Hematopoietic multipotent progenitor cell treated with erythropoietin and hydrocortisone succinate and interleukin-3 and kit ligand, for 8 days (in vitro differentiated cells): ENCODE measurements around the gene IL1RAPL1.

Source experiments
- DNase-seq: peaks from one replicate; pipeline ENCODE4 v3.0.0-alpha.2; 2015

IL1RAPL1 gene

GRCh38 chrX:29138003-29138402 is 550.8 kb downstream of the IL1RAPL1 start:
- no peak for DNase-seq

- no peak for DNase-seq
Observed at GRCh38 chrX:29143356-29143755, 556.1 kb downstream of the IL1RAPL1 start.

GRCh38 chrX:29143756-29144155 is 556.5 kb downstream of the IL1RAPL1 start:
- DNase-seq = no peak

GRCh38 chrX:29145316-29145715 is 558.1 kb downstream of the IL1RAPL1 start:
- no peak for DNase-seq

GRCh38 chrX:29148511-29148910 is 561.3 kb downstream of the IL1RAPL1 start:
- no peak for DNase-seq

- DNase-seq = no peak
Observed at GRCh38 chrX:29155286-29155685, 568.0 kb downstream of the IL1RAPL1 start.

- no peak for DNase-seq
Observed at GRCh38 chrX:29172880-29173279, 585.6 kb downstream of the IL1RAPL1 start.

GRCh38 chrX:29187264-29187663 is 600.0 kb downstream of the IL1RAPL1 start:
- no peak for DNase-seq

- DNase-seq = no peak
Observed at GRCh38 chrX:29196501-29196900, 609.3 kb downstream of the IL1RAPL1 start.

- no peak for DNase-seq
Observed at GRCh38 chrX:29215251-29215650, 628.0 kb downstream of the IL1RAPL1 start.

GRCh38 chrX:29225670-29226069 is 638.4 kb downstream of the IL1RAPL1 start:
- DNase-seq = no peak

GRCh38 chrX:29229802-29230201 is 642.6 kb downstream of the IL1RAPL1 start:
- DNase-seq = no peak

- DNase-seq = no peak
Observed at GRCh38 chrX:29231800-29232199, 644.6 kb downstream of the IL1RAPL1 start.

- no peak for DNase-seq
Observed at GRCh38 chrX:29233592-29234183, 646.4 kb downstream of the IL1RAPL1 start.

- no peak for DNase-seq
Observed at GRCh38 chrX:29237972-29238371, 650.7 kb downstream of the IL1RAPL1 start.

- DNase-seq = no peak
Observed at GRCh38 chrX:29241809-29242208, 654.6 kb downstream of the IL1RAPL1 start.

- no peak for DNase-seq
Observed at GRCh38 chrX:29242856-29243255, 655.6 kb downstream of the IL1RAPL1 start.

GRCh38 chrX:29243942-29244341 is 656.7 kb downstream of the IL1RAPL1 start:
- no peak for DNase-seq

- DNase-seq = no peak
Observed at GRCh38 chrX:29254515-29254914, 667.3 kb downstream of the IL1RAPL1 start.

GRCh38 chrX:29257521-29257920 is 670.3 kb downstream of the IL1RAPL1 start:
- DNase-seq = no peak

- no peak for DNase-seq
Observed at GRCh38 chrX:29269390-29269789, 682.1 kb downstream of the IL1RAPL1 start.

- DNase-seq = no peak
Observed at GRCh38 chrX:29274517-29274916, 687.3 kb downstream of the IL1RAPL1 start.

GRCh38 chrX:29275928-29276327 is 688.7 kb downstream of the IL1RAPL1 start:
- DNase-seq = no peak

GRCh38 chrX:29281078-29281742 is 694.0 kb downstream of the IL1RAPL1 start:
- DNase-seq = no peak

- no peak for DNase-seq
Observed at GRCh38 chrX:29285664-29286063, 698.4 kb downstream of the IL1RAPL1 start.
